ENCODE data around the gene SLX9.

- TF ChIP-seq EZH2 (IDR thresholded peaks at IDR 0.05; ENCODE audit: insufficient read depth, poor library complexity, severe bottlenecking) (no peak), EZH2phosphoT487 (IDR thresholded peaks at IDR 0.05; ENCODE audit: insufficient read depth, low read depth) (no peak)
Observed at GRCh38 chr21:44951186-44951915, 11.5 kb downstream of the SLX9 start.

All from GM23248 (cell line).